ENCODE measurements around the gene CLIP1. TPM values are rescaled to one million over a fixed set of nuclear protein-coding genes. Genes with fewer than 3 reads are reported as not detected.

CLIP1 gene
- total and polyA plus RNA-seq, 2 of the 4 experiments (the other 2 are of a cell fraction), result 38.0 to 54.8 TPM

DNA sequence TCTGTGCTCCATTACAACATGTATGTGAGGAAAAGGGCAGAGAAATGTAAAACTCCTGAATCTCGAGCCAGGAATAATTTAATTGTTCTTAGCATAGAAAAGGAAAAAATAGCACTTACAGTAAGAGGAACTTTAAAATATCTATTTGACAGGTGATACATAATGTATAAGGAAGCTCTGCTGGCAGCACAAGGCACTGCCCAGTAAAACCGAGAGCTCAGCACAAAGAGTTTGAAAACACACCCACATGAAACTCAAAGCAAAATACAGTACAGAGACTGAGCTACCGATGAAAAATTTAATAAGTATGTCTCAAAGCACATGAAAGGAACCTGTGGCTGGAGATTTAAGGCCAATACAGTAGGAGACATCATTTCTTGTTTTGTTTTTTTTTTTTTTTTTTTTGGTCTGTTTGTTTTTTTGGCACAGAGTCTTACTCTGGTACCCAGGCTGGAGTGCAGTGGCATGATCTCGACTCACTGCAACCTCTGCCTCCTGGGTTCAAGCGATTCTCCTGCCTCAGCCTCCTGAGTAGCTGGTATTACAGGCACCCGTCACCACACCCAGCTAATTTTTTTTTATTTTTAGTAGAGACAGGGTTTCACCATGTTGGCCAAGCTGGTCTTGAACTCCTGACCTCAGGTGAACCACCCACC is 19.2 kb downstream of the CLIP1 start:
- POLR2A ChIA-PET (ENCODE audit: unreplicated experiment), result no interaction called here
- H2BK5ac ChIP-seq (ENCODE audit: low read depth, low read length, poor library complexity, severe bottlenecking), result peak overlapping the region; percentile 45
- no peak for TF ChIP-seq RFX5 (IDR thresholded peaks at IDR 0.05; ENCODE audit: low read depth, low read length)
- TF ChIP-seq RAD21 (IDR thresholded peaks at IDR 0.05; ENCODE audit: low read length), result no peak
- TF ChIP-seq, protein P1, sequence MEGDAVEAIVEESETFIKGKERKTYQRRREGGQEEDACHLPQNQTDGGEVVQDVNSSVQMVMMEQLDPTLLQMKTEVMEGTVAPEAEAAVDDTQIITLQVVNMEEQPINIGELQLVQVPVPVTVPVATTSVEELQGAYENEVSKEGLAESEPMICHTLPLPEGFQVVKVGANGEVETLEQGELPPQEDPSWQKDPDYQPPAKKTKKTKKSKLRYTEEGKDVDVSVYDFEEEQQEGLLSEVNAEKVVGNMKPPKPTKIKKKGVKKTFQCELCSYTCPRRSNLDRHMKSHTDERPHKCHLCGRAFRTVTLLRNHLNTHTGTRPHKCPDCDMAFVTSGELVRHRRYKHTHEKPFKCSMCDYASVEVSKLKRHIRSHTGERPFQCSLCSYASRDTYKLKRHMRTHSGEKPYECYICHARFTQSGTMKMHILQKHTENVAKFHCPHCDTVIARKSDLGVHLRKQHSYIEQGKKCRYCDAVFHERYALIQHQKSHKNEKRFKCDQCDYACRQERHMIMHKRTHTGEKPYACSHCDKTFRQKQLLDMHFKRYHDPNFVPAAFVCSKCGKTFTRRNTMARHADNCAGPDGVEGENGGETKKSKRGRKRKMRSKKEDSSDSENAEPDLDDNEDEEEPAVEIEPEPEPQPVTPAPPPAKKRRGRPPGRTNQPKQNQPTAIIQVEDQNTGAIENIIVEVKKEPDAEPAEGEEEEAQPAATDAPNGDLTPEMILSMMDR (conservative IDR thresholded peaks at IDR 0.05; ENCODE audit: low read depth, low read length), result no peak
- TF ChIP-seq, protein P2, sequence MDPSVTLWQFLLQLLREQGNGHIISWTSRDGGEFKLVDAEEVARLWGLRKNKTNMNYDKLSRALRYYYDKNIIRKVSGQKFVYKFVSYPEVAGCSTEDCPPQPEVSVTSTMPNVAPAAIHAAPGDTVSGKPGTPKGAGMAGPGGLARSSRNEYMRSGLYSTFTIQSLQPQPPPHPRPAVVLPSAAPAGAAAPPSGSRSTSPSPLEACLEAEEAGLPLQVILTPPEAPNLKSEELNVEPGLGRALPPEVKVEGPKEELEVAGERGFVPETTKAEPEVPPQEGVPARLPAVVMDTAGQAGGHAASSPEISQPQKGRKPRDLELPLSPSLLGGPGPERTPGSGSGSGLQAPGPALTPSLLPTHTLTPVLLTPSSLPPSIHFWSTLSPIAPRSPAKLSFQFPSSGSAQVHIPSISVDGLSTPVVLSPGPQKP (IDR thresholded peaks at IDR 0.05; ENCODE audit: borderline replicate concordance, low read depth, low read length), result no peak
- no peak for TF ChIP-seq MAFK (IDR thresholded peaks at IDR 0.05; ENCODE audit: low read depth, low read length)
- TF ChIP-seq BHLHE40 (IDR thresholded peaks at IDR 0.05; ENCODE audit: low read depth, low read length), result no peak
- TF ChIP-seq POLR2A (IDR thresholded peaks at IDR 0.05; ENCODE audit: low read depth, low read length), result no peak
- TF ChIP-seq, protein P3, sequence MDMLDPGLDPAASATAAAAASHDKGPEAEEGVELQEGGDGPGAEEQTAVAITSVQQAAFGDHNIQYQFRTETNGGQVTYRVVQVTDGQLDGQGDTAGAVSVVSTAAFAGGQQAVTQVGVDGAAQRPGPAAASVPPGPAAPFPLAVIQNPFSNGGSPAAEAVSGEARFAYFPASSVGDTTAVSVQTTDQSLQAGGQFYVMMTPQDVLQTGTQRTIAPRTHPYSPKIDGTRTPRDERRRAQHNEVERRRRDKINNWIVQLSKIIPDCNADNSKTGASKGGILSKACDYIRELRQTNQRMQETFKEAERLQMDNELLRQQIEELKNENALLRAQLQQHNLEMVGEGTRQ (IDR thresholded peaks at IDR 0.05; ENCODE audit: low read depth, low read length), result no peak
- no peak for TF ChIP-seq CEBPB (IDR thresholded peaks at IDR 0.05; ENCODE audit: low read depth, low read length)
- no peak for TF ChIP-seq RCOR1 (IDR thresholded peaks at IDR 0.05; ENCODE audit: insufficient replicate concordance, low read length)
- no peak for TF ChIP-seq MXI1 (IDR thresholded peaks at IDR 0.05; ENCODE audit: borderline replicate concordance, low read depth, low read length)
- TF ChIP-seq MAZ (IDR thresholded peaks at IDR 0.05; ENCODE audit: borderline replicate concordance, low read depth, low read length), result no peak
- TF ChIP-seq SMC3 (IDR thresholded peaks at IDR 0.05; ENCODE audit: low read depth, low read length), result no peak
- TF ChIP-seq FOS (IDR thresholded peaks at IDR 0.05; ENCODE audit: low read depth, low read length), result no peak
- no peak for TF ChIP-seq NFE2L2 (IDR thresholded peaks at IDR 0.05; ENCODE audit: low read depth, low read length)

More for the DNA sequence above, 19.2 kb downstream of the CLIP1 start:
- Histone ChIP-seq H2AFZ (replicated peaks; ENCODE audit: low read length, poor library complexity) (no peak overlapping the region), H3K27ac (ENCODE audit: insufficient read depth, low read length) (no peak overlapping the region), H3K23ac (ENCODE audit: low read depth, low read length) (peak overlapping the region; percentile 44; the same call in 1 of the 2 replicates), H2BK15ac (ENCODE audit: low read depth, low read length) (peak overlapping the region; percentile 70; the same call in 1 of the 3 replicates), H3K9ac (ENCODE audit: low read depth, low read length) (no peak overlapping the region), H4K8ac (ENCODE audit: low read depth in 2 of 2, low read length in 2 of 2) (peak overlapping the region in 1 of 2 experiments; percentile 46; a peak in 3 of 4 replicates), H3K36me3 (ENCODE audit: control insufficient read depth, insufficient read depth, low read length) (peaks cover 3% of the 10 kb centered on the region), H4K20me1 (ENCODE audit: insufficient read depth, low read length) (no peaks in the 10 kb centered on the region), H2BK120ac (ENCODE audit: low read depth, low read length) (no peak overlapping the region), H3K4ac (ENCODE audit: low read depth, low read length) (peak overlapping the region; percentile 6; the same call in 1 of the 2 replicates), H3K9me1 (ENCODE audit: insufficient read depth, low read length) (peaks cover 12% of the 10 kb centered on the region), H2AK9ac (replicated peaks; ENCODE audit: low read depth, low read length, poor library complexity) (no peak overlapping the region), H3K18ac (ENCODE audit: low read depth, low read length) (no peak overlapping the region), H3K4me2 (ENCODE audit: low read depth, low read length) (no peak overlapping the region), H3K4me1 (ENCODE audit: control insufficient read depth, insufficient read depth, low read length) (peaks cover 13% of the 10 kb centered on the region), H2BK20ac (ENCODE audit: low read depth, low read length) (peak overlapping the region; percentile 13; the same call in 1 of the 2 replicates), H3K4me3 (ENCODE audit: insufficient read depth, low read depth, low read length) (no peak overlapping the region), H2AK5ac (ENCODE audit: low read depth, low read length) (peak overlapping the region; percentile 75), H4K91ac (ENCODE audit: insufficient read depth, low read depth, low read length) (peak overlapping the region; percentile 34; the same call in 1 of the 2 replicates), H3K27me3 (ENCODE audit: control insufficient read depth, insufficient read depth, low read length) (no peaks in the 10 kb centered on the region), H4K5ac (ENCODE audit: low read depth, low read length) (no peak overlapping the region), H3K14ac (replicated peaks; ENCODE audit: low read depth, low read length) (no peak overlapping the region; the same call in 1 of the 2 replicates), H3K79me1 (ENCODE audit: low read depth in 1 of 2, low read length in 2 of 2) (peaks cover 19 to 70% of the 10 kb centered on the region in 2 experiments), H3K9me3 (ENCODE audit: control insufficient read depth, insufficient read depth, low read length) (no peaks in the 10 kb centered on the region), H3K56ac (ENCODE audit: extremely low read depth, insufficient read depth, low read length) (no peak overlapping the region)
- WGBS, 2 experiments (ENCODE audit: extremely low coverage in 2 of 2, insufficient read length in 1 of 2), result no CpG with 5 or more reads among the region's 6 CpGs
- in situ Hi-C loops (cut with MboI; ENCODE audit: low sequenced_read_pairs), result no loop called here
- BruUV-seq (replicated peaks), result no TSS peak
- intact Hi-C loops (cut with micrococcal nuclease), result no loop called here
- dilution Hi-C loops (cut with HindIII; ENCODE audit: low sequenced_read_pairs, unreplicated experiment), result no loop called here
- DNase-seq (no peak), ATAC-seq (ENCODE audit: low read depth) (no peak)
- CTCF ChIA-PET, result interaction anchor here (0.6 kb wide), 1 partner anchor 109 kb away, joined by 3 read pairs; no protein-coding TSS in a partner anchor

Data from IMR-90 (cell line).